ENCODE measurements around the gene FHOD3.

The FHOD3 gene

GRCh38 chr18:36454848-36455458 lies 157.4 kb downstream of the FHOD3 start:
- H3K4me1 ChIP-seq (ENCODE audit: control insufficient read depth, insufficient read depth, low read length) = no peaks in the 10 kb centered on the region
- H3K4me3 ChIP-seq (ENCODE audit: low read depth, low read length) = no peak overlapping the region
- ChIA-PET CTCF (no interaction called here), POLR2A (no interaction called here)
- H3K36me3 ChIP-seq (ENCODE audit: control insufficient read depth in 2 of 2, insufficient read depth in 1 of 2, low read length in 2 of 2) = no peaks in the 10 kb centered on the region
- H3K9me3 ChIP-seq (ENCODE audit: control insufficient read depth, insufficient read depth, low read depth, low read length) = no peaks in the 10 kb centered on the region
- TF ChIP-seq KLF10 (tag by site-specific recombination; IDR thresholded peaks at IDR 0.05) (no peak), KLF16 (tag by site-specific recombination; IDR thresholded peaks at IDR 0.05) (no peak), ZBTB17 (tag by site-specific recombination; IDR thresholded peaks at IDR 0.05) (no peak), ZNF132 (tag by site-specific recombination; IDR thresholded peaks at IDR 0.05; ENCODE audit: borderline replicate concordance) (no peak), ZNF274 (IDR thresholded peaks at IDR 0.05; ENCODE audit: low read length) (no peak), ZNF274 (tag by site-specific recombination; IDR thresholded peaks at IDR 0.05; ENCODE audit: borderline replicate concordance) (no peak), ZFP37 (tag by site-specific recombination; IDR thresholded peaks at IDR 0.05) (no peak), ZNF37A (tag by site-specific recombination; IDR thresholded peaks at IDR 0.05) (no peak)
- H3K27ac ChIP-seq (ENCODE audit: extremely low read depth, low read depth, low read length) = no peak overlapping the region

DNA sequence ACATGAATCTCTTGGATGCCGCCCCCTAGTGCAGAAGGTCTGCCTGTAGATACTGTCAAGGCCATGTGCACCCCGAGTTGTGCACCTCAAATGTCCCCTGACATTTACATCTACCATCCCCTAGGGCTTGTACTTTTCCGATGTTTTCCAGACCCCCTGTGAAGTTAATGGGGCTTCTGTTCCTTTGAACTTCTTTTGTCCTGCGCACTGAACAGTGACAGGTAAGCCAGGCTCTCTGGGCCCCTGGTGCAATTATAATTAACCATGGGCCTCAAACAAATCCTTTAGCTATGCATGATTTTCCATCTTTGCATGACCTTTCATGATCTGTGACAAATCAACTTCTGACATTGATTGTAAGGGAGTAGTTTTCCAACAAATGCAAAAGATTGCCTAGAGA lies 158.4 kb downstream of the FHOD3 start:
- Histone ChIP-seq H3K36me3 (ENCODE audit: control insufficient read depth in 2 of 2, insufficient read depth in 1 of 2, low read length in 2 of 2) (no peaks in the 10 kb centered on the region), H3K27ac (ENCODE audit: extremely low read depth, low read depth, low read length) (no peak overlapping the region), H3K9me3 (ENCODE audit: control insufficient read depth, insufficient read depth, low read depth, low read length) (no peaks in the 10 kb centered on the region), H3K4me1 (ENCODE audit: control insufficient read depth, insufficient read depth, low read length) (no peaks in the 10 kb centered on the region), H3K4me3 (ENCODE audit: low read depth, low read length) (no peak overlapping the region)
- CTCF ChIA-PET = interaction anchor here (1.0 kb wide), 1 partner anchor 10 kb away, joined by 5 read pairs; no protein-coding TSS in a partner anchor
- POLR2A ChIA-PET = no interaction called here
- TF ChIP-seq ZNF133 (tag by site-specific recombination; IDR thresholded peaks at IDR 0.05) (no peak), ZNF514 (tag by site-specific recombination; IDR thresholded peaks at IDR 0.05) (no peak), ZNF10 (tag by site-specific recombination; IDR thresholded peaks at IDR 0.05) (no peak), ZNF175 (tag by site-specific recombination; IDR thresholded peaks at IDR 0.05) (no peak), SALL2 (tag by site-specific recombination; IDR thresholded peaks at IDR 0.05; ENCODE audit: borderline replicate concordance) (no peak), YY1 (tag by site-specific recombination; IDR thresholded peaks at IDR 0.05) (no peak), ZBTB20 (tag by site-specific recombination; IDR thresholded peaks at IDR 0.05) (no peak), OVOL3 (tag by site-specific recombination; IDR thresholded peaks at IDR 0.05) (no peak), ZNF558 (tag by site-specific recombination; IDR thresholded peaks at IDR 0.05) (no peak)
- TF ChIP-seq, protein P1, sequence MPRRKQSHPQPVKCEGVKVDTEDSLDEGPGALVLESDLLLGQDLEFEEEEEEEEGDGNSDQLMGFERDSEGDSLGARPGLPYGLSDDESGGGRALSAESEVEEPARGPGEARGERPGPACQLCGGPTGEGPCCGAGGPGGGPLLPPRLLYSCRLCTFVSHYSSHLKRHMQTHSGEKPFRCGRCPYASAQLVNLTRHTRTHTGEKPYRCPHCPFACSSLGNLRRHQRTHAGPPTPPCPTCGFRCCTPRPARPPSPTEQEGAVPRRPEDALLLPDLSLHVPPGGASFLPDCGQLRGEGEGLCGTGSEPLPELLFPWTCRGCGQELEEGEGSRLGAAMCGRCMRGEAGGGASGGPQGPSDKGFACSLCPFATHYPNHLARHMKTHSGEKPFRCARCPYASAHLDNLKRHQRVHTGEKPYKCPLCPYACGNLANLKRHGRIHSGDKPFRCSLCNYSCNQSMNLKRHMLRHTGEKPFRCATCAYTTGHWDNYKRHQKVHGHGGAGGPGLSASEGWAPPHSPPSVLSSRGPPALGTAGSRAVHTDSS (tag by site-specific recombination; IDR thresholded peaks at IDR 0.05) = no peak
- TF ChIP-seq, protein P2, sequence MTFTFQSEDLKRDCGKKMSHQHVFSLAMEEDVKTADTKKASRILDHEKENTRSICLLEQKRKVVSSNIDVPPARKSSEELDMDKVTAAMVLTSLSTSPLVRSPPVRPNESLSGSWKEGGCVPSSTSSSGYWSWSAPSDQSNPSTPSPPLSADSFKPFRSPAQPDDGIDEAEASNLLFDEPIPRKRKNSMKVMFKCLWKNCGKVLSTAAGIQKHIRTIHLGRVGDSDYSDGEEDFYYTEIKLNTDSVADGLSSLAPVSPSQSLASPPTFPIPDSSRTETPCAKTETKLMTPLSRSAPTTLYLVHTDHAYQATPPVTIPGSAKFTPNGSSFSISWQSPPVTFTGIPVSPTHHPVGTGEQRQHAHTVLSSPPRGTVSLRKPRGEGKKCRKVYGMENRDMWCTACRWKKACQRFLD (tag by site-specific recombination; IDR thresholded peaks at IDR 0.05) = no peak
- TF ChIP-seq, protein P3, sequence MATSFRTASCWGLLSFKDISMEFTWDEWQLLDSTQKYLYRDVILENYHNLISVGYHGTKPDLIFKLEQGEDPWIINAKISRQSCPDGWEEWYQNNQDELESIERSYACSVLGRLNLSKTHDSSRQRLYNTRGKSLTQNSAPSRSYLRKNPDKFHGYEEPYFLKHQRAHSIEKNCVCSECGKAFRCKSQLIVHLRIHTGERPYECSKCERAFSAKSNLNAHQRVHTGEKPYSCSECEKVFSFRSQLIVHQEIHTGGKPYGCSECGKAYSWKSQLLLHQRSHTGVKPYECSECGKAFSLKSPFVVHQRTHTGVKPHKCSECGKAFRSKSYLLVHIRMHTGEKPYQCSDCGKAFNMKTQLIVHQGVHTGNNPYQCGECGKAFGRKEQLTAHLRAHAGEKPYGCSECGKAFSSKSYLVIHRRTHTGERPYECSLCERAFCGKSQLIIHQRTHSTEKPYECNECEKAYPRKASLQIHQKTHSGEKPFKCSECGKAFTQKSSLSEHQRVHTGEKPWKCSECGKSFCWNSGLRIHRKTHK (tag by site-specific recombination; IDR thresholded peaks at IDR 0.05) = no peak
